ENCODE data around the gene FANK1.

DNA sequence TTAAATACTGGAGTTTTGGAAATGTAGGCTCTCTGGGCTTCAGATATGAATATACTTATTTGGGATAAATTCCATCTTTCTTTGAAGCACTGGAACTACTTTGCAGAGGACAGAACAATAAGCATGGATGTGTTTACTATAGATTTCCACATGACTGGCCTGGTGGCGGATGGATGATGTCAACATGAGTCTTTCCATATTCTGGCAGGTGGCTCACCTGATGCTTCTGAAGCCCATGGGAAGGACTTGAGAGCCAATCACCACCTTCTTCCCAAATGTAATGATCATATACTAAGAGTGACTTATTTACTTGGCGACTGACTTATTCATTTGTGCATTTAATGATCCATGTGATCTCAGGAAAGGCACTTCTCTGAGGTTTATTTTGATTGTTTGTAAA is 110.5 kb downstream of the FANK1 start:
- TF ChIP-seq, protein P1, sequence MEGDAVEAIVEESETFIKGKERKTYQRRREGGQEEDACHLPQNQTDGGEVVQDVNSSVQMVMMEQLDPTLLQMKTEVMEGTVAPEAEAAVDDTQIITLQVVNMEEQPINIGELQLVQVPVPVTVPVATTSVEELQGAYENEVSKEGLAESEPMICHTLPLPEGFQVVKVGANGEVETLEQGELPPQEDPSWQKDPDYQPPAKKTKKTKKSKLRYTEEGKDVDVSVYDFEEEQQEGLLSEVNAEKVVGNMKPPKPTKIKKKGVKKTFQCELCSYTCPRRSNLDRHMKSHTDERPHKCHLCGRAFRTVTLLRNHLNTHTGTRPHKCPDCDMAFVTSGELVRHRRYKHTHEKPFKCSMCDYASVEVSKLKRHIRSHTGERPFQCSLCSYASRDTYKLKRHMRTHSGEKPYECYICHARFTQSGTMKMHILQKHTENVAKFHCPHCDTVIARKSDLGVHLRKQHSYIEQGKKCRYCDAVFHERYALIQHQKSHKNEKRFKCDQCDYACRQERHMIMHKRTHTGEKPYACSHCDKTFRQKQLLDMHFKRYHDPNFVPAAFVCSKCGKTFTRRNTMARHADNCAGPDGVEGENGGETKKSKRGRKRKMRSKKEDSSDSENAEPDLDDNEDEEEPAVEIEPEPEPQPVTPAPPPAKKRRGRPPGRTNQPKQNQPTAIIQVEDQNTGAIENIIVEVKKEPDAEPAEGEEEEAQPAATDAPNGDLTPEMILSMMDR (conservative IDR thresholded peaks at IDR 0.05; ENCODE audit: low read length), result no peak
- no peak for TF ChIP-seq EZH2phosphoT487 (IDR thresholded peaks at IDR 0.05; ENCODE audit: borderline replicate concordance, low read depth, low read length)
